Measurements from ENCODE around the gene SLC29A3.

DNA sequence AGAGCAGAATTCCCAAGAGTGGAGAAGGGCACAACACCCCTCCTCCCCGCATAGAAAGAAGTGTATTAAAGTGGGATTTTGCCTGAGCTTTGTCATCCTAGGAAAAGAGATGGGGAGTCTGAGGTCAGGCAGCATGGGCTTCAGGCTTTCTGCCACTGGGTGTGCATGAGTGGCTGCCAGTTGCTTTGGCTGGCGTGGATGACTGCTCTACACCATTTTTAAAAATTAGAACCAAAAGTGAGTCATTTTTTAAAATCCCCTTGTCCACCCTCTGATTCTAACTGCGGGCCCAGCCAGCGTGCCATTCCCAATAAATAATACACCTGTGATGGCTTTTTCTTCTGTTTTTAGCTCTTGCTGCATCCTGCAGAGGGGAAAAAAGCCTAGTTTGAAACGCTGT lies 13.4 kb downstream of the SLC29A3 start:
- no peak for TF ChIP-seq EP300 (IDR thresholded peaks at IDR 0.05)
- no peak for TF ChIP-seq CTCF (IDR thresholded peaks at IDR 0.05)
- no peak for TF ChIP-seq POLR2A (IDR thresholded peaks at IDR 0.05)
